ENCODE measurements around the gene PIMREG. TPM values are rescaled to one million over a fixed set of nuclear protein-coding genes. Genes with fewer than 3 reads are reported as not detected.

The PIMREG gene
- total RNA-seq, 1 experiment from 2014 or later = 41.2 TPM

DNA sequence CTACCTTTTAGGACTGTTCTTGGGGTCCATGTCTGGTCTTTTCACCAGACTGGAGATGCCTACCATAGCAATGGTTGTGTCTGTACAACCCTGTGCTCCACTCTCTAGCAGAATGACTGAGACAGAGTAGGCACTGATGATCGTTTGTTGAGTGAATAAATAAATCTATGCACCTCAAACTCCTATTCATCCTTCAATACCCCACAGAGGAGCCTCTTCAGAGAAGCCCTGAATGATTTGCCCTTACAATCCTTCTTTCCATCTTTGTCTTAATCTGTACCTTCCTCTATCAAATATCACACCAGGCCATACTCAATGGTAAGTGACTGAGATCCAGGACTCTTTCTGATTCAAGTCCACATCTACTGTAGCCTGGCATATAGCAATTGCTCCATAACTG is 23.3 kb downstream of the PIMREG start:
- CTCF ChIA-PET = no interaction called here

GRCh38 chr17:6468051-6468790 is 24.0 kb downstream of the PIMREG start:
- in situ Hi-C loops (cut with HindIII; ENCODE audit: low pct_unique_long_range_greater_than_20kb, low sequenced_read_pairs) = no loop called here
- Histone ChIP-seq H3K36me3 (ENCODE audit: control insufficient read depth, insufficient read depth, low read length) (no peaks in the 10 kb centered on the region), H3K4me1 (ENCODE audit: control insufficient read depth, insufficient read depth, low read length) (peaks cover 3% of the 10 kb centered on the region; the same call in 1 of the 2 replicates), H3K4me3 (ENCODE audit: low read depth in 2 of 2, low read length in 2 of 2) (no peak overlapping the region), H3K27ac (ENCODE audit: low read length) (no peak overlapping the region), H3K9me3 (ENCODE audit: control insufficient read depth, insufficient read depth, low read depth, low read length) (no peaks in the 10 kb centered on the region), H3K27me3 (ENCODE audit: control insufficient read depth, insufficient read depth, low read length) (no peaks in the 10 kb centered on the region)
- no TSS peak for BruUV-seq (replicated peaks)
- ChIA-PET POLR2A (no interaction called here), CTCF (interaction anchor here (0.6 kb wide), 1 partner anchor 30 kb away, joined by 8 read pairs; no protein-coding TSS in a partner anchor)
- no peak for ATAC-seq
- intact Hi-C loops (cut with micrococcal nuclease; ENCODE audit: unreplicated experiment) = no loop called here
- no peak for DNase-seq (ENCODE audit: low read depth, low spot score)
- TF ChIP-seq POLR2AphosphoS5 (IDR thresholded peaks at IDR 0.05; ENCODE audit: low read depth, low read length) (no peak), REST (IDR thresholded peaks at IDR 0.05; ENCODE audit: insufficient read depth in 1 of 2, low read depth in 2 of 2, low read length in 1 of 2) (no peak)
- TF ChIP-seq, protein P1, sequence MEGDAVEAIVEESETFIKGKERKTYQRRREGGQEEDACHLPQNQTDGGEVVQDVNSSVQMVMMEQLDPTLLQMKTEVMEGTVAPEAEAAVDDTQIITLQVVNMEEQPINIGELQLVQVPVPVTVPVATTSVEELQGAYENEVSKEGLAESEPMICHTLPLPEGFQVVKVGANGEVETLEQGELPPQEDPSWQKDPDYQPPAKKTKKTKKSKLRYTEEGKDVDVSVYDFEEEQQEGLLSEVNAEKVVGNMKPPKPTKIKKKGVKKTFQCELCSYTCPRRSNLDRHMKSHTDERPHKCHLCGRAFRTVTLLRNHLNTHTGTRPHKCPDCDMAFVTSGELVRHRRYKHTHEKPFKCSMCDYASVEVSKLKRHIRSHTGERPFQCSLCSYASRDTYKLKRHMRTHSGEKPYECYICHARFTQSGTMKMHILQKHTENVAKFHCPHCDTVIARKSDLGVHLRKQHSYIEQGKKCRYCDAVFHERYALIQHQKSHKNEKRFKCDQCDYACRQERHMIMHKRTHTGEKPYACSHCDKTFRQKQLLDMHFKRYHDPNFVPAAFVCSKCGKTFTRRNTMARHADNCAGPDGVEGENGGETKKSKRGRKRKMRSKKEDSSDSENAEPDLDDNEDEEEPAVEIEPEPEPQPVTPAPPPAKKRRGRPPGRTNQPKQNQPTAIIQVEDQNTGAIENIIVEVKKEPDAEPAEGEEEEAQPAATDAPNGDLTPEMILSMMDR (IDR thresholded peaks at IDR 0.05) = no peak

More for the DNA sequence above, 23.3 kb downstream of the PIMREG start:
- Histone ChIP-seq H3K4me1 (ENCODE audit: control insufficient read depth, insufficient read depth, low read length) (peaks cover 3% of the 10 kb centered on the region; the same call in 1 of the 2 replicates), H3K27ac (ENCODE audit: low read length) (no peak overlapping the region), H3K27me3 (ENCODE audit: control insufficient read depth, insufficient read depth, low read length) (no peaks in the 10 kb centered on the region), H3K36me3 (ENCODE audit: control insufficient read depth, insufficient read depth, low read length) (no peaks in the 10 kb centered on the region), H3K9me3 (ENCODE audit: control insufficient read depth, insufficient read depth, low read depth, low read length) (no peaks in the 10 kb centered on the region), H3K4me3 (ENCODE audit: low read depth in 2 of 2, low read length in 2 of 2) (no peak overlapping the region)
- POLR2A ChIA-PET = no interaction called here
- TF ChIP-seq REST (IDR thresholded peaks at IDR 0.05; ENCODE audit: insufficient read depth in 1 of 2, low read depth in 2 of 2, low read length in 1 of 2) (no peak), POLR2AphosphoS5 (IDR thresholded peaks at IDR 0.05; ENCODE audit: low read depth, low read length) (no peak), TCF7L2 (IDR thresholded peaks at IDR 0.05; ENCODE audit: low read depth, low read length) (no peak), SIN3A (IDR thresholded peaks at IDR 0.05; ENCODE audit: borderline replicate concordance, insufficient read depth, low read depth, low read length) (no peak)
- TF ChIP-seq, protein P1 (IDR thresholded peaks at IDR 0.05) = no peak
- in situ Hi-C loops (cut with HindIII; ENCODE audit: low pct_unique_long_range_greater_than_20kb, low sequenced_read_pairs) = no loop called here
- BruUV-seq (replicated peaks) = no TSS peak
- DNase-seq (ENCODE audit: low read depth, low spot score) (no peak), ATAC-seq (no peak)
- intact Hi-C loops (cut with micrococcal nuclease; ENCODE audit: unreplicated experiment) = no loop called here
